GM19025 (cell line): ENCODE measurements around the gene ADAMTS17.

Experiments
- ATAC-seq: cut with Tn5 transposase; IDR thresholded peaks from one replicate; pipeline ENCODE4 v1.9.1; 2021; ENCODE audit warnings: mild to moderate bottlenecking, low read depth, moderate library complexity; ENCODE audit not compliant: unreplicated experiment

Gene ADAMTS17

DNA sequence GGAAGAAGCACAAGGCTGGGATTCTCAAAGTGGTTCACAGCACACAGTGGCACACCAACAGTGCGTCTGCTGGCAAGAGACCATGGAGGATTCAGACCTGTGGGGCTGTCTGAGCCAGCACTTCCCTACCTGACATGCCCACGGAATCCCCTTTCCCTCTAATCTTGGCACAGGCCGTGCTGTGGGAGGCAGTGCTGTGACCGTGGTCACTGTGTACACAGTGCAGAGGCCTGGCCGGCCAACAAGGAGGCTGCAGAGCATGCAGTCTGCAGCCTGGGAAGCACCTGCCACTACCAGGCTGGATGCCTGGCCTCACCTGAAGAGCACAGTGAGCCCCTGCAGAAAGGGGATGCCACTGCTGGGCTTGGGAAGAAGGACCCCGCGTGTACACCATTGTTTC lies 307.6 kb downstream of the ADAMTS17 start:
- ATAC-seq = no peak

DNA sequence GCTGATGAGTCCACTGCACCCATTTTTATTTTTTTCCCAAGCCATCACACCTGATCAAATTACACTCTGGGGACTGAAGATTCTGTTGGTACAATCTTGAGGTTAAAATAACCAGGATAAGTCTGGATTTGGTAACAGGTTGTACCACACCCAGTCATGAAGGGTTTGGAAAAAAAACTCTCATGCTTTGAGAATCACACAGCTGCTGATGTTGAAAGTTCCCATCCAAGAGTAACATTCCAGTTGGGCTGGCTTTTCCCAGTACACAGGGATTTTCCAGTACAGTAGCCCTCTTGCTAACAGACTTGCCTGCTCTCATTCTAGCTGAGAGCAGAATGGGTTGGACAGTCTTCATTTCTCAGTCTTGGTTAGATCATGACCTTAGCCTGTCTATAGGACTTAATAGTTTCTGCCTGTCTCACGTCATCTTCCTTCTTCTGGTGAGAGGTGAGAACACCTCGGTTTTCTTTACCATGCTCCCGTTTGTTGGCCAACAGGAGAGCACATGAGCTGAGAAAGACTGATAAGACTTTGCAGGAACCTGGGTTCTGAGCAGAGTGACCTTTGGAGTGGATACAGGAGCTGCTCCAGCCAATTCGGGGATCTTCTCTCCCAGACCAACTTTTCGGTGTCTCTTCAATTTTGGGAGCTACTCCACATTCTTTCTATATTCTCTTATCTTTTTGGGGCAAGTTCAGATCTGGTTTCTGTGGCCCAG lies 308.5 kb downstream of the ADAMTS17 start:
- no peak for ATAC-seq

DNA sequence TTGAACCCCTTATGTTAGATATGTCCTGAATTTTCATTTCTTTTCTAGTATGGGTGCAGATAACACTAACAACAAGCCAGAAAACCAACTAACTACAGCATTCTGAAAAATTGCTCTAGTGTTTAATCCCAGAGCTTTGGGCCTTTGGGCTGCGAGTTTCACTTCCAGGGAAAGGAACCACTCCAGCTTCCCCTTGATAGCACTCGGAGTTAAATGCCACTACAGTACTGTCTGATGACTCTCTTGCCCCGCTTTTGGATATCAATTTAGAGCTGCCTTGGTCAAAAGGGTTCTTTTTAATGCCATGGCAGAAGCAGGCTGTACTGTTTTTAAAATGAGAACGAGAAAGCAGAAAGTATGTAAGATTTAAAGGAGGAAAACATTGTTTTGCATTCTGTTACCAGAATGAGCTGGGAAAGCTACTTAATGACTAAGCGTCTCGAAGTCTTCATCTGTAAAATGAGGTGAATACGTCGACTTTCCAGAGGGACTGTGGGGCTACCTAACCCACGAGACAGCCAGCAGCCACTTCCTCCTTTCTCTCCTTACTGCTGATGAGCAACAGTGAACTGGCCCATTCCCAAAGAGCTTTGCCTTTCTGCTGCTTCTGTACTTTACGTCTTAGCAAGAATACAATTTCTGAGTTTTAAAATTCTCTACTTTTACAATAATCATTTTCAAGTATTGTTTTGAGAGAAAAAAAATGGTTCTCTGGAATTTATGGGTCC lies 309.3 kb downstream of the ADAMTS17 start:
- no peak for ATAC-seq

DNA sequence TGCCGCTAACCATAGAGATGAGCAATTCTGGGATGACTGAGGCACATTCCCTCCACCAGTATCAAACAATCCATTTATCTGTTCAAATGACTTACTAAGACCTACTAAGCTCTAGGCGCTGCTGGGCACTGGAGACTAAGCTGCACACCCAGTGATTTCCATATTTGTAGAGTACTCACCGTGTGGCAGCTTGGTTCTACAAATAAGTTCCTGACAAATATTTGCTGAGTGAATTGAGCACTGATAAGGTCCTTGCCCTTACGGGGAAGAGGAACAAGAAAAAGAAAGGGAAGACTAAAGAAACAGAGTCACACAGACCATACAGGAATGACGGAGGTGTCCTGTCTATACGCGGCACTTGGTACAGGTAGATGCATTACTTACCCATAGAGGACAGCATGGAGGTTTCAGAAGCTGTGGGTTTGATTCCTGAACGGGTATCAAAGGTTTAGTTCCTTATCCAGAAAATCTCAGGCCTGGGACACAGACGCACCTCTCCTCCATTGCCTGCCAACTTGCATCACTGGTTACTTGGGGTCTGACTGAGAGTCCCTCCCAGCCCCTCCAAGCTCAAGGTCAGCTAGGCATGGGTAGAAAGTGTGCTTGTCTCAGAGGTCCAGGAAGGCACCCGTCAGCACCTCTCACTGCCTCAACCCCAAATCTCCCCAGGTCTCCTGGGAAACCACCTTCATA lies 310.0 kb downstream of the ADAMTS17 start:
- ATAC-seq = no peak

DNA sequence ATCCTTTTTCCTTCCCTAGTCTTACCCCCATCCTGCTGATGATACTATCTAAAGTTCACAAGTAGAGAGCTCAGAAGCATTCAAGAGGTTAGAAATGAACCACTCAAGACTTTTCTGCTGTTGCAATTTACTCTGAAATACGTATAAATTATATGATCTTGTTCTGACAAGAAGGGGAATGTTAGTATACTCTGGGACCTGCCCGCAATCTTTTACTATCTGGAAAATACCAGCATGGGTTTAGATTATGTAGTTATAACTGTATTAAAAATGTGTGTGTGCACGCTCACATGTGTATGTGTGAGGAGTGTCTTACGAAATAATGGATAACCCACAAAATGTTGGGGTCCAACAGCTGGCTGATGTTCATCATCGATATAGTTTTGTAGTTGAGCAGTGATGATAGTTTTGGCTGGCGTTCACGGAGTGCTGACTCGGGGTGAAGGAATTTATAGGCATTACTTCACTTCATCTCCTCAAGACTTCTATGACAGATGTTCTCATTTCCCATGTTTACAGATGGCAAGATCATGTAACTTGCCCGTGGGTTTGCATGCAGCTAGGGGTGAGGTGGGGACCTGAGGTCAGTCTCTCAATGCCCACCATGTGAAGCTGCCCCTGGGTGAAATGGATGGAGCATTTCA lies 311.1 kb downstream of the ADAMTS17 start:
- ATAC-seq = no peak

DNA sequence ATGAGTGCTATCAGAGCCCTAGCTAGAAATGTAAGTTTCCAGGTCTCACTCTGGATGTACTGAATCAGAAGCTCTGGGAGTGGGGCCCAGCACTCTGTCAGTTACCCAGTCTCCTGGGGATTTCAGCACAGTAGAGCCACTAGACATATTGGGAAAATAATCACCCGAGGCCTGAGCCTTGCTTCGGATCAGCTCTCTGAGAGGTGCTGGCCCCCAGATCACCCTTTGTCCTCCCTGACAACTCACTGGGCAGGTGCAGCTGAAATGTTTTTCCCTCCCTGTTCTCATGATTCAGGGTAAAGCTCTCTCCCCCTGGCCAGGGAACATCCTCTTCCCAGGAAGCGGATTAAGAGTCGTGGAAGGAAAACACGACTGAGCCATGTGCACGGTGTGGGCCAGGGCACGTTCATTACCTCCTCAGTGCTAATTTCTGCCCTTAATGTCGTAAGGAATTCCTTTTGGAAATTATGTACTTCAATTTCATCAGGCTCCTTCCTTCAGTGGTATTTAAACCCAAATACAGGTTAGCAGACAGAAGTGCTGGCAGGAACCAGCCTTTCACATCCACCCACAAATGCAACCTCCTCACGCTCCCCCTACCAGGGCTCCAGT lies 311.8 kb downstream of the ADAMTS17 start:
- no peak for ATAC-seq

DNA sequence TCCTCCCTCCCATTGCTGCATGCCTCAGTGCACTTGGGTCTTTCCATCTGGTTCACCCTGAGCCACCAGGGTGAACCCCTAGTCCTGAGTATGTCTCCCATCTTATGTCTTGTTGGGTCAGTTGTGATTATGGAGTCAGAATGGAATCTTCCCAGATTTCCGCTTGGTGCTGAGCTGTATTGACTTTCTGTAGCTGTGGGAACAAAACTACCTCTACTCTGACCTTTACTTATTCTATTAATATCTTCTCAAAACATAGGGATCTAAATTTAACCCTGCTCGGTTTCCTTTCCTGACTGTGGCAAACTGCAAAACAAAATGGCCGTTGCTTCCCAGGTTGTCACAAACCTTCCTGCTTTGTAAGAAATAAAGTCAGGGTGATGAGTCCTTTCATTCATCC lies 312.7 kb downstream of the ADAMTS17 start:
- no peak for ATAC-seq

DNA sequence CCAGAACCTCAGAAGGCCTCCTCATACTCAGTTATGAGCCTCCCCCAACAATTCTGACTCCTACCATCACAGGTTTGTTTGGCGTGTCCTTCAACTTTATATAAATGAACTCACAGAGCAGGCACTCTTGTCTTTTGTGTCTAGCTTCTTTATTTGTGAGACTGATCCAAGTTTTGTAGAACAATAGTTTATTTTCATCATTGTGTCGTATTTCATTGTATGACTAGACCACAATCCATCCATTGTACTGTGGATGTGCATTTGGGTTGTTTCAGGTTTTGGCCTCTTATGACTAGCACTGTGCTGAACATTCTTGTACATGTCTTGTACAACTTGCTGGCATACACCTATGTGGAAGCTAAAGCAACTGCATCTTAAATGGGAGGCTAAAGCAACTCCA lies 315.7 kb downstream of the ADAMTS17 start:
- no peak for ATAC-seq

DNA sequence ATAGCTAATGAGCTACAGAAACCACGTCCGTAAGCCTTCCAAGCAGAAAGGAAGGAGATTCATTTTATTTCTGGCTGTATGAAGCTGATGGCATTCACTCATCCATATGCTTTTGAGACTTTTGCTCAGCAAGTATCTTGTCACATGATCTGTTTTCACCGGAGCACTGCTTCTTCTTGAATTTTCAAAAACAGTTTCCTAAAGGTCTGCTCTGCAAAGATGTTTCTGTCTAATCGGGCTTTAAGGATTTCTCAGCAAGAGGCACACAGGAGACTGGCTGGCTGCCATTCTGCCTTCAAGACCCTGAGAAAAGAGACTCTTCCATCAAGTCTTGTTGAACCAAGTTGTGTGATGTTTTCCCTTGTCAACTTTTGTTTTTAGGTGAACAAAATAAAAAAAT lies 319.0 kb downstream of the ADAMTS17 start:
- no peak for ATAC-seq

DNA sequence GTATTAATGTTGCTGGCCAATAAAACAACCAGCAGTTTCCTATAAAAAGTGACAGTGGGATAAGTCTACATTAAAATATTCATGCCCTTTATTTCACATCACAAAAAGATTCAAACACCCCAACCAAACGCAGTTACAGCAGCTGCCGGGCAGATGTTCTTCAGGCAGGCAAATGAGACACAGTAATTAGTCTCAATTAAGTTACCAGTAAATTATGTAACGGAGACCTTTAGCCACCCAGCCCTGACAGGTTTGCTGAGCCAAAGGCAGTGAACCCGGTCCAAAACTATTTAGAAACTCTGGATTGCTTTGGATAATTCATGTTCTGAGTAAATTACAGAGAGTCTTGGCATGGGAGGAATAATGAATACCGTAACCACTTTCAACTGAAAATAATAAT lies 319.4 kb downstream of the ADAMTS17 start:
- ATAC-seq = no peak

DNA sequence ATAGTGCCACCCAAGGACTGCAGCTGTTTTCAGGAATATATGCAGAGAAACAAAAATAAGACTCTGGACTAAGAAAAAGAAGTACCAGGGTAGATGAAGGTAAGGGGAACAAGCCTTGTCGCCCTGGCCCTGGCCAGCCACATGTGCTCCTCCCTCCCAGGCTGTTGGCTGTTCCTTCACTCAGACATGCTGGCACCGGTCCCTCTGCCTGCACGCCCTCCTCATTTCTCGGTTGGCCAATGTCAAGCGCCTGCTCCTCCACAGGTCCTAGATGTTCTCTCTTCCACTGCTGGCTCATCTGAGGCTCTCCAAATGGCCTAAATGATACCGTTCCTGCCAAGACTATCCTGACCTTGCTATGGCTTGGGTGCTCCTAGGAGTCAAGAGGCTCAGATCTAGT lies 320.1 kb downstream of the ADAMTS17 start:
- no peak for ATAC-seq

DNA sequence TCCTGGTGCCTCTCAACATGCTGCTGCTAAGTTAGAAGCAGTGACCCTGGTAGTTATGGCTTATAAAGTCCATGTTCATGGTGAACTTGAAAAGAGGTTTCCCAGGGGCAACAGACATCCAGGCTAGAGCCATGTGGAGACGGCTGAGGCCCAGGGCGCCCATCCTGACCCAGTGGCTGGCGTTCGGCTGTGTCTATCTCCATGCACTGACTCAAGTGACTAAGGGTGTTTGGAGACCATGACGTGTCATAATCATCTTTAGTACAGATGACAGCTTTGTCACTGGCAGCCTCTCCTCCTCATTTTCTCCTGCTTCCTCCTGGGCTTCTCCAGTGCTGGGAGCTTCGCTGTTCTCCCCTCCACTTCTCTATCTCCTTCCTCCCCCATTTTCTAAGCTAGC lies 321.2 kb downstream of the ADAMTS17 start:
- no peak for ATAC-seq

DNA sequence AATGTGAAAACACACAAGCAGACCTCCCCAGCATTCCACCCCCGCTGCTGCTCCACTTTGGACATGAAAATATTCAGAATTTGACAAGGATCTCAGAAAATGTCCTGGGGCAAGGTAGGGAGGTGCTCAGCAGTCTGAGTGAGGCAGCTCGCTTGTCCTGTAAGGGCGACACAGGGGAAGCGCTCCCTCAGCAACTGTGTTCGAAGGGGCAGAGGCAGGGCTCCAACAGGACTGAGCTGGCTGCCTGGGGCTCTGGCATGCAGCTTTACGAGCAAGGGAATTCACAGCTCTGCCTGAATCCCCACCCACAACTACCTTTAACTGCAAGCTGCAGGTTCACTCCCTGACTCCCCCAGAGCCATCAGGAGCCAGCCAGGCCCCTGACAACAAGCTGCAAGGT lies 321.6 kb downstream of the ADAMTS17 start:
- ATAC-seq = no peak

DNA sequence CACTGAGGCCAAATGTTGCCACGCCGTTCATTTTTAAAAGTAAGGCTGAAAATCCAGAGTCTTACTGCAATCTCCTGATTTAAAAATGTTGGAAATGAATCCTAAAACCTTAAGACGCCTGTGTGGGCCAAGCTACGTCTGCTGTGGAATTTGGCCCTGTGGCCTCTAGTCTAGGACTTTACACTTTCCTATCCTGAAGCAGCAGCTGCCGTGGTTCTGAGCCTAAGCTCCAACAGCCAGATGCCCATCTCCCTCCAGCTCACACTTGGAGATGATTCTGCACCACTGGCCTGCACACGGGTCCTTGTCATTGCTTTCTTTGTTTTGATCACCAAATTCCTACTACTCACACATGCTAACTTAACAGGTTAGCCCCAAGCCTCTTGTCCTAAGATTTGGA lies 322.2 kb downstream of the ADAMTS17 start:
- no peak for ATAC-seq

DNA sequence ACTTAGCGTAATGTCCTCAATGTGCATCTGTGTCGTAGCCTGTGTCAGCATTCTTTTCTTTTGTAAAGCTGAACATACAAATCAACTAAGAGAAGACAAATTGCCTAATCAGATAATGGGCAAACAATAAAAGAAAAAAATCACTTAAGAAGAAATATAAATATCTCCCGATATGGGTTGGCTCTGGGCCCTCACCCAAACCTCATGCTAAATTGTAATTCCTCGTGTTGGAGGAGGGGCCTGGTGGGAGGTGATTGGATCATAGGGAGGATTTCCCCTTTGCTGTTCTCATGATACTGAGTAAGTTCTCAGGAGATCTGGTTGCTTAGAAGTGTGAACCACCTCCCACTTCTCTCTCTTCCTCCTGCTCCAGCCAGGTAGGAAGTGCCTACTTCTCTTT lies 323.6 kb downstream of the ADAMTS17 start:
- no peak for ATAC-seq

DNA sequence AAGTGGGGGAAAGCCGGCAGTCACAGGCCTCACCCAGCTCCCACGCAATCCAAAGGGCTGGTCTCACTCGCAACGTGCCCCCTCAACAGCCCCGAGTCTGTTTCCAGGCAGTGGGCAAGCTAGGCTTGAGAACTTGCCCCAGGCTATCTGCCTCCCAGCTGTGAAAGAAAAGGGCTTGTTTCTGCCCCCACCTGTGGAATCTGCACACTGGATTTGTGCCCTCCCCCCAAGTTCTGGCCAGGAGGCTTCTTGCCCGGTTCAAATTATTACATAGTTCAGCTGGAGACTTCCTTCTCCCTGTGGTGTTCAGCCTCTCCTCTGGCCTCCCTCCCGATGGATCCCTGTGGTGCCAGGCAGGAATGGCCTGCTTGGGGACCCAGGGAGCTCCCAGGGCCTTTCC lies 324.6 kb downstream of the ADAMTS17 start:
- ATAC-seq = no peak

DNA sequence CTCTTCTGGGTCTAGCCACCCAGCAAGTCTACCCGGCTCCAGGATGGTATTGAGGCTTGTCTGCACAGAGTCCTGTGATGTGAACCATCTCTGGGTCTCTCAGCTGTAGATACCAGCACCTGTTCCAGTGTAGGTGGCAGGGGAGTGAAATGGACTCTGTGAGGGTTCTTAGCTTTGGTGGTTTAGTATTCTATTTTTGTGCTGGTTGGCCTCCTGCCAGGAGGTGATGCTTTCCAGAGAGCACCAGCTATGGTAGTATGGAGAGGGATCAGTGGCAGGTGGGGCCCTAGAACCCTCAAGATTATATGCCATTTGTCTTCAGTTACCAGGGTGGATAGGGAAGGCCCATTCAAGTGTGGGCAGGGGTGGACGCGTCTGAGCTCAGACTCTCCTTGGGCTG lies 325.1 kb downstream of the ADAMTS17 start:
- no peak for ATAC-seq

DNA sequence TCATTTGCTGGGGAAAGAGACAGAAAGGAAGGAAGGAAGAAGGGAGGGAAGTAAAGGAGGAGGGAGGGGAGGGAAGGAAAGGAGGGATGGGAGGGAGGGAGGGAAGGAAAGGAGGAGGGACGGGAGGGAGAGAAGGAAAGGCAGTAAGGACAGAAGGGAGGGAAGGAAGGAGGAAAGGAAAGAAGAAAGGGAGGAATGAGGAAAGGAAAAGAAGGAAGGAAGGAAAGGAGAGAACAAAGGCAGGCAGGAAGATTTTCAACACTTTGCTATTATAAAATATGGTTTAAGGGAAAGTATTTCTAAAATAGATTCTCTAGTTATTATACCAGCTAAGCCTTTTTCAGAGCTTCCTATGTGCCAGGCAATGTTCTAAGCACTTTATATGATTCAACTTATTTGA lies 330.5 kb downstream of the ADAMTS17 start:
- no peak for ATAC-seq

DNA sequence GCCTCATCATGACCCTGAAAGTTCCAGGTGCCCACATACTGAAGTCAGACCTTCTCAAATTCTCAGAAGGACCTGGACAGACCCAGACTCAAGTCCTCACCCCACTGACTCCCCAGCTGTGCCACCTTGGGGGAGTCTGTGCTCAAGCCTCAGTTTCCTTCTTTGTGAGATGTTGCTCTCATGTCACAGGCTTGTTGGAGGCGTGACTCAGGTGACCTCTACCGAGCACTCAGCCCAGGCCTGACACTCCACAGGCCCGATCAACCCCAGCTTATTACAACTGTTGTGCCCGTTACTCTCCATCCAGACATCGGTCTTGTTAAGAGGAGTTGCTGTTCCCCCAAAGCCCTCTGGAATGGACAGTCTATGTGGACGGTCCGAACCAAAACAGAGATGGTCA lies 332.4 kb downstream of the ADAMTS17 start:
- no peak for ATAC-seq

DNA sequence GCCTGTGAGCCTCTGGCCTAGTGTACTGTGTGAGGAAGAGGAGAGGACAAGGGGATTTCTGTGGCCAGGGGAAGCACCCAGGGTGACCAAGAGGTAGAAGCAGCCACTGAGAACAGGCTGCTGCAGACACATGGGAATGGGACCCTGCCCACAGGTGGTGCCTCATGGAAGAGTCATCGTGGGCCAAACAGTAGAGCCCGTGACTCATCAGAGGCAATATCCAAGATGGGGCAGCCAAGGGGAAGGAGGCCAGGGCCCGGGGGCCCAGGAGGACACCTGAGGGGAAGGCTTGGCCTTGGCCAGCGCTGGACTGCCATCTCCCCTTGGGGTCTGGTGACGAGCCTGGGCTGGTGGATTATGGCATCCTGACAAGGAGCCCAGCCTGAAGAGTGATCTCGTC lies 333.5 kb downstream of the ADAMTS17 start:
- no peak for ATAC-seq

DNA sequence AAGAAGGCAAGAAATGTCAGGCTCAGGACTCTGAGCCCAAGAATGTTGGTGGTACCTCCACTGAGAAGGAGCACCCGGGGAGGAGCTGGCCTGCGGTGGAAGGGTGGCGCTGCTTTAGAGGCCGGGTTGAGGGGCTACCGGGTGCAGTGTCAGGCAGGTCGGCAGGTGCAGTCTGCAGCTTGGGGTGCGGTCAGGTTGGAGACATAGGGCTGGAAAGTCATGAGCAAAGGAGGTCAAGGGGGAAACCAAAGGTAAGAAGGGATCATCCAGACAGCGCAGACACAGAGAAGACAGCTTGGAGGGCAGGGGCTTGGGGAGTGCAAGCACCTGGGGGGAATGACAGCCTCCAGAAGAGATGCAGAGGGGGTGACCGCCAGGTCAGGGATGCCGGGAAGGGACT lies 334.2 kb downstream of the ADAMTS17 start:
- no peak for ATAC-seq
